ENCODE results near the gene ARL6IP6.
"Not testable (repeated sequence)": the region's sequence is repeated elsewhere in the genome, so short reads cannot be mapped to it uniquely, and the experiment has no call there.

The ARL6IP6 gene

GRCh38 chr2:152722639-152723038 lies 4.2 kb downstream of the ARL6IP6 start:
- DNase-seq (ENCODE audit: low read depth, low spot score), result not testable (repeated sequence)

- no peak for DNase-seq (ENCODE audit: low read depth, low spot score)
These were observed 5.5 kb downstream of the ARL6IP6 start for GRCh38 chr2:152723918-152724317.

- DNase-seq (ENCODE audit: low read depth, low spot score), result no peak
These were observed 11.4 kb downstream of the ARL6IP6 start for GRCh38 chr2:152729844-152730243.

GRCh38 chr2:152730591-152731333 lies 12.3 kb downstream of the ARL6IP6 start:
- no peak for DNase-seq (ENCODE audit: low read depth, low spot score)

GRCh38 chr2:152737509-152737908 lies 19.1 kb downstream of the ARL6IP6 start:
- not testable (repeated sequence) for DNase-seq (ENCODE audit: low read depth, low spot score)

- DNase-seq (ENCODE audit: low read depth, low spot score), result no peak
These were observed 20.0 kb downstream of the ARL6IP6 start for GRCh38 chr2:152738438-152738837.

GRCh38 chr2:152739705-152740104 lies 21.3 kb downstream of the ARL6IP6 start:
- not testable (repeated sequence) for DNase-seq (ENCODE audit: low read depth, low spot score)

- DNase-seq (ENCODE audit: low read depth, low spot score), result no peak
These were observed 22.4 kb downstream of the ARL6IP6 start for GRCh38 chr2:152740743-152741328.

- DNase-seq (ENCODE audit: low read depth, low spot score), result no peak
These were observed 24.6 kb downstream of the ARL6IP6 start for GRCh38 chr2:152743002-152743401.

- DNase-seq (ENCODE audit: low read depth, low spot score), result not testable (repeated sequence)
These were observed 29.3 kb downstream of the ARL6IP6 start for GRCh38 chr2:152747751-152748150.

GRCh38 chr2:152755029-152755428 lies 36.6 kb downstream of the ARL6IP6 start:
- DNase-seq (ENCODE audit: low read depth, low spot score), result no peak

- DNase-seq (ENCODE audit: low read depth, low spot score), result no peak
These were observed 41.1 kb downstream of the ARL6IP6 start for GRCh38 chr2:152759290-152760072.

- no peak for DNase-seq (ENCODE audit: low read depth, low spot score)
These were observed 42.8 kb downstream of the ARL6IP6 start for GRCh38 chr2:152761214-152761613.

- no peak for DNase-seq (ENCODE audit: low read depth, low spot score)
These were observed 43.8 kb downstream of the ARL6IP6 start for GRCh38 chr2:152762202-152762601.

- DNase-seq (ENCODE audit: low read depth, low spot score), result not testable (repeated sequence)
These were observed 44.8 kb downstream of the ARL6IP6 start for GRCh38 chr2:152763208-152763607.

GRCh38 chr2:152763651-152764050 lies 45.2 kb downstream of the ARL6IP6 start:
- no peak for DNase-seq (ENCODE audit: low read depth, low spot score)

- DNase-seq (ENCODE audit: low read depth, low spot score), result no peak
These were observed 48.5 kb downstream of the ARL6IP6 start for GRCh38 chr2:152766928-152767327.

- DNase-seq (ENCODE audit: low read depth, low spot score), result no peak
These were observed 62.8 kb downstream of the ARL6IP6 start for GRCh38 chr2:152781175-152781574.

- DNase-seq (ENCODE audit: low read depth, low spot score), result no peak
These were observed 63.8 kb downstream of the ARL6IP6 start for GRCh38 chr2:152782171-152782570.

- no peak for DNase-seq (ENCODE audit: low read depth, low spot score)
These were observed 72.5 kb downstream of the ARL6IP6 start for GRCh38 chr2:152790883-152791282.

- DNase-seq (ENCODE audit: low read depth, low spot score), result no peak
These were observed 73.6 kb downstream of the ARL6IP6 start for GRCh38 chr2:152791979-152792378.

- DNase-seq (ENCODE audit: low read depth, low spot score), result no peak
These were observed 74.6 kb downstream of the ARL6IP6 start for GRCh38 chr2:152792974-152793373.

GRCh38 chr2:152796941-152797340 lies 78.5 kb downstream of the ARL6IP6 start:
- no peak for DNase-seq (ENCODE audit: low read depth, low spot score)

Data from activated naive CD8-positive, alpha-beta T cell treated with anti-CD3 and anti-CD28 coated beads, Interleukin-2, amount 50 U/mL, for 16 hours (primary cell).